Sciatic nerve (tissue), 2 donors: Measurements from ENCODE around the gene REXO4. TPM values are rescaled to one million over a fixed set of nuclear protein-coding genes. Genes with fewer than 3 reads are reported as not detected.

Experiments
- ATAC-seq: fragments of 200-7000 bp; cut with Tn5 transposase; one replicate; pipeline ENCODE4 v1.9.1; 2020; ENCODE audit warnings: mild to moderate bottlenecking, moderate library complexity
- DNase-seq: peaks from one replicate; pipeline ENCODE4 v3.0.0-alpha.2; 2020; ENCODE audit warnings: low spot score
- intact Hi-C: fragments of 100-400 bp; cut with DNase I; formaldehyde crosslinking; loops from one replicate; pipeline ENCODE4 v1.14.2; 2022
- total RNA-seq: library from RNA; stranded (reverse); fragmentation: NEBNext Ultra II Directional; extraction: Animal tissue kit (Norgen Biotek cat#: 25700); gene quantifications from one replicate; pipeline ENCODE4 v1.2.1, GENCODE V29; 2021
- donor health status: DM: no; HTN: no; CAD: no.
- donor health status: DM: no; HTN: no; CAD: no.

The REXO4 gene
- total RNA-seq, 1 donor from 2014 or later: 23.8 TPM

- intact Hi-C loops: no loop called here
- peak; percentile 93 for ATAC-seq
- peak; percentile 93 for DNase-seq
Measured at GRCh38 chr9:133356391-133357091, 61.3 kb downstream of the REXO4 start, which contains the start of the genes SURF1 and SURF2. Gene SURF1 (minus strand): TSS chr9:133356487. CDS start chr9:133356453, 34 bp downstream. Gene SURF2 (plus strand): TSS chr9:133356550. CDS start chr9:133356593, 43 bp downstream.

Other genes starting within 250 kb of the REXO4 start
- not detected for gene OBP2B, start 208.8 kb downstream of the REXO4 start, total RNA-seq
- gene ABO, start 142.8 kb downstream of the REXO4 start, total RNA-seq: 10.9 TPM
- gene SURF6, start 81.8 kb downstream of the REXO4 start, total RNA-seq: 17.3 TPM
- 36.2 TPM for gene MED22, start 69.9 kb downstream of the REXO4 start, total RNA-seq
- 1,196 TPM for gene RPL7A, start 69.8 kb downstream of the REXO4 start, total RNA-seq
- gene SURF1, start 61.5 kb downstream of the REXO4 start, total RNA-seq: 40.9 TPM
- gene SURF2, start 61.5 kb downstream of the REXO4 start, total RNA-seq: 13.6 TPM
- 91.3 TPM for gene SURF4, start 42.0 kb downstream of the REXO4 start, total RNA-seq
- gene STKLD1, start 41.6 kb downstream of the REXO4 start, total RNA-seq: 2.6 TPM
- 4.6 TPM for gene ADAMTS13, start 4.4 kb upstream of the REXO4 start, total RNA-seq
- gene CACFD1, start 42.0 kb upstream of the REXO4 start, total RNA-seq: 10.1 TPM
- 3.3 TPM for gene SLC2A6, start 61.1 kb upstream of the REXO4 start, total RNA-seq
- not detected for gene MYMK, start 106.9 kb upstream of the REXO4 start, total RNA-seq
- 22.3 TPM for gene ADAMTSL2, start 116.7 kb upstream of the REXO4 start, total RNA-seq
- gene FAM163B, start 191.4 kb upstream of the REXO4 start, total RNA-seq: not detected
- gene DBH, start 218.4 kb upstream of the REXO4 start, total RNA-seq: 0.13 TPM